Stimulated activated CD4-positive, alpha-beta T cell treated with anti-CD3 and anti-CD28 coated beads, Interleukin-12 subunit alpha, Interleukin-12 subunit beta, amount 100 ng/mL, for 24 hours (primary cell): ENCODE measurements around the gene DAW1.
"Not testable (repeated sequence)": the region's sequence is repeated elsewhere in the genome, so short reads cannot be mapped to it uniquely, and the experiment has no call there.

Experiments
- DNase-seq, 2 experiments: peaks; one replicate each; pipeline ENCODE4 v3.0.0-alpha.2; 2020; ENCODE audit warnings: low read depth in 2 of 2

The DAW1 gene

GRCh38 chr2:227871375-227871791 is at the start of gene DAW1:
Gene DAW1 (plus strand): TSS chr2:227871631. CDS start chr2:227871690, 59 bp downstream.
- DNase-seq: peak; percentile 5 to 35

- DNase-seq: no peak
Observed at GRCh38 chr2:227822416-227823003, 48.9 kb upstream of the DAW1 start.

- no peak for DNase-seq
Observed at GRCh38 chr2:227823922-227824321, 47.5 kb upstream of the DAW1 start.

GRCh38 chr2:227824711-227825110 is 46.7 kb upstream of the DAW1 start:
- DNase-seq: no peak

DNA sequence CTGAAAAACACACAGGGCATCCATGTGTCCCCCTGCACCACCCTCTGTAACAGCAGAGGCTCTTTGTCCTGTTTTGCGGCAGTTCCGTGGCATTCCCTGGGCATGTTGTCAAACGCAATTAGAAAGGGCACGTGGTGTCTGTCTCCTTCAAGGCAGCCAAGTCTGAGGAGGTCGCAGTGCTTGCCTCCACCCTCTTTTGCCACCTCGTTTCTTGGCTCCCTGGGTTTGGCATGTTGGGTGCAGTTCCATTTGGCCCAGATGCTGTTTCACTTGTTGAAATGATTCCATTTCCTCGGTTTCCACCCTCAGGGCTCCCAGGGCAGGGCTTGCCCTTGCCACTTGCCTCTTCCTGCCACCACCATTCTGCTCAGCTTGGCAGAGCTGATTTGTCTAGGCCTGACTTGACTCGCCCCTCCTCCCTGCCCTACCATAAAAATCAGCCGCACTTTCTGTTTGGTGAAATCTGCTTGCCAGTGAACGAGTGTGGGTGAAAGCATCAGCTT is 45.4 kb upstream of the DAW1 start:
- DNase-seq: no peak

- no peak for DNase-seq
Observed at GRCh38 chr2:227826563-227826962, 44.9 kb upstream of the DAW1 start.

GRCh38 chr2:227827143-227827542 is 44.3 kb upstream of the DAW1 start:
- DNase-seq: no peak

DNA sequence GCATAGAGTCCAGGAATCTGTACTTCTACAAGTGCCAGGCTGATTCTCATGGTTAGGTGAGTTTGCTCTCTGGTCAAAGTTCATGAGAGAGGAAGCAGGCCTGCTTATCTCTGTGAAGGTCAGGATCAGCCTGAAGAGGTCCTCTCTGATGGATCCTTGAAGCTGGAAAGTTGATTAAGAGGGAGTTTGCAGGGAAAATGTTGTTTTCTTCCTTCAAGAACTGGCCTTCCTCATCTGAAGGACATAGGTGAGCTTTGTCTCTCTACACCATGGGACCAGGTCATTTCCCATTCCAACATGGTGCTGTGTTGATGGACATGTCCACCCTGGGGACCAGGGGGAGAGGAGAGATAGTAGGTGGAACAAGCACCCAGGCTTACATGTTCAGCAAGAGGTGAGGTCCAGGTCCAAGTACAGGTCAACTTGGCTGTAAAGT is 42.9 kb upstream of the DAW1 start:
- no peak for DNase-seq

DNA sequence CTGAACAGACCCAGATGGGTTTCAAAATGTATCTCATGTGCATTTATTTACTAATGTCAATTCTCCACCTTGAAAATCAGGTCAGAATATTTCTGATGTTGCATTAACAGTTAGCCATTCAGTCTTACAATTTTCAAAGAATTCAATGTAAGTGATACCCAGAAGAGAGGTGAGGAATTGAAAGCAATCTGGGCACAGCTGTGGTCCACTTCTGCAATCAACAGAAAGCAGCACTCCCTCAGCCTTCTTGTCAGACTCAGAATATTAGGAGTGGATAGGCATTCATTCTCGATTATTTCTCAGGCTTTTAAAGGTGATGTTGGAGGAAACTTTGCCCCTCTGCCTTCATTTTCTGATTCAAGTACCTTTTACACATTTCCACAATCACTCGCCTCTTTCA is 42.1 kb upstream of the DAW1 start:
- no peak for DNase-seq

- DNase-seq: no peak
Observed at GRCh38 chr2:227834423-227834822, 37.0 kb upstream of the DAW1 start.

DNA sequence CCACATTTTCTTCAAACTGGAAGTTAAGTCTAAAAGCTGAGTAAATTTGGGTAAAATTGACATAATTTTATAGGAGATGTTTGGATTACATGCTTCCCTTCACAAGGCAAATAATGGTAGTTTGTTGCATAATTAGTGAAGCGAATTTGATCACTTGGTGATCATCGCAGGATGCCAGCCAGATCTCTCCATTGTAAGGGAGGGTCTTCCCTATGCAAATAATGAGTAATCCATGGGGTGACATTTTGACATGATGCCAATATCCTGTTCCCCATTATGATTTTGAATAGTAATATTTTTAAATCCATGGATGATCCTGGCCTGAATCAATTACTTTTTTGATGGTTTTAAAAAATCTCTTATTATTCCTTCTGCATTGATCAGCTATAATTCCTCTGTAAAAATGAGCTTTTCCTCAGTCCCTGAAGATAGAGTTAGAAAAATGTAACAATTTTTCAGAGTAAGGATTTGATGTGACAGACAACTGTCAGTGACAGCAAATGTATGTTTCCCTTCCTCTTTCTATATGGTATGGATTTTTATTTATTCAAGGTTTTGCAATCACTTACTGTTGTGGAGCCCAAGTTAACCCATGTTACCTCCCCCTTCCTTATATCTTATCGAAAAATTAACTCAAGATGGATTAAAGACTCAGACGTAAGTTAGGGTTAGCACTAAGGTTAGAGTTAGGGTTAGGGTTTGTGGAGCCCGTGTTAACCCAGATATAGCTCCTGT is 36.3 kb upstream of the DAW1 start:
- no peak for DNase-seq

- DNase-seq: not testable (repeated sequence)
Observed at GRCh38 chr2:227839339-227840129, 31.9 kb upstream of the DAW1 start.

GRCh38 chr2:227846831-227847230 is 24.6 kb upstream of the DAW1 start:
- no peak for DNase-seq

- no peak for DNase-seq
Observed at GRCh38 chr2:227848146-227848545, 23.3 kb upstream of the DAW1 start.

DNA sequence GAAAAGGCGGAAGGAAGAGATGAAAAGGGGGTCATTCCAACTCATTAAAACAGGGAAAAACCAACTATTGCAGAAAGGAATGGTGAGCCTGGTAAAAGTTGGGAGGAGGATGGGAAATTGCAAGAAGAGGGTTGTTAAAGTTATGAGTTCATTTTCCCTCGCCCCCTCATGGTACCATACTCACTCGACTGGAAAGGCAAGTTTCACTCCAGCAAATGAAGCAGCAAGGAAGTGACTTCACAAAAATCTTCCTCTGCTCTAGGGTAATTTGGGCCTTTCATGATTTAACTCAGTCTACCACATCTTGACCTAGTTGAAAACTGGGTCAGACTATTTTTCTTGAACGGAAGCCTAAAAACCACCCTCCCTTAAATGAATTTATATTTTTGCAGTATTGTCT is 22.8 kb upstream of the DAW1 start:
- DNase-seq: no peak

- no peak for DNase-seq
Observed at GRCh38 chr2:227849906-227850305, 21.5 kb upstream of the DAW1 start.

DNA sequence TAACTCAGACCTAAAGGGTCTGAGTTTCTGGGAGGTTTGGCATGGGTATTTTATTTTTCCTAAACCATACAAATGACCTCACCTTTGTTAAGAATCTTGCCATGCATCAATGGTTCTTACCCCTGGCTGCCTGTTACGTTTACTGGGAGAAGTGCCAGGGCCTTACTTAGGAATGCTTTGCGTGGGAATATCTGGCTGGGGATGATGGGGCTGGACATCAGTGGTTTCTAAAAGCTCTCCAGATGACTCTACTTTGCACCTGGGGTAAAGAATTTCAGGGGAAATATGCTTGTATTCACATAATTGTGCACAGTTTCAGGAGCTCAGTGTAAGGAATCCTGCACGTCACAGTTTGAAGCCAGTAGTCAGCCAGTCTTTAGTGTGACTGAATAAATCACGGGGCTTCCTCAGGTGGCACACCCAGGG is 18.2 kb upstream of the DAW1 start:
- no peak for DNase-seq

GRCh38 chr2:227853765-227854271 is 17.6 kb upstream of the DAW1 start:
- DNase-seq: no peak

DNA sequence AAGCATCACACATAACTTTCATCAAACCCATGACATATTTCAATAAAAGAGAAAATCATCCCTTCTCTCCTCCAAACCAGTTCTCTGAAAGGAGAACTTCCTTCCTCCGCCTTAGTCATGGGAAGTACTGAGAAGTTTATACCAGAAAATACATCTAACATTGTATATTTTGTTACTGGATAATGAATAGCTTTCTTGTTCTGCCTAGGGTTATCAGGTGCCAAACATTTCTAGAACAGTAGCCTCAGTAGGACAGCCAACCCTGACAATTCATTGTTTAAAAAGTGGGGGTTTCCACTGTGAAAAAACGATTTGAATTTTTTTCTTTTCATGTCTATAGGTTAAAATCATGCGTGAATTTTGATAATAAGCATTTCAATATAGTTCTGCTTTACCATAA is 16.0 kb upstream of the DAW1 start:
- DNase-seq: no peak

- DNase-seq: no peak
Observed at GRCh38 chr2:227856697-227857096, 14.7 kb upstream of the DAW1 start.

- no peak for DNase-seq
Observed at GRCh38 chr2:227860221-227860641, 11.2 kb upstream of the DAW1 start.

- DNase-seq: no peak
Observed at GRCh38 chr2:227861011-227861410, 10.4 kb upstream of the DAW1 start.
